ENCODE results near the gene SCAANT1.

SCAANT1 gene

DNA sequence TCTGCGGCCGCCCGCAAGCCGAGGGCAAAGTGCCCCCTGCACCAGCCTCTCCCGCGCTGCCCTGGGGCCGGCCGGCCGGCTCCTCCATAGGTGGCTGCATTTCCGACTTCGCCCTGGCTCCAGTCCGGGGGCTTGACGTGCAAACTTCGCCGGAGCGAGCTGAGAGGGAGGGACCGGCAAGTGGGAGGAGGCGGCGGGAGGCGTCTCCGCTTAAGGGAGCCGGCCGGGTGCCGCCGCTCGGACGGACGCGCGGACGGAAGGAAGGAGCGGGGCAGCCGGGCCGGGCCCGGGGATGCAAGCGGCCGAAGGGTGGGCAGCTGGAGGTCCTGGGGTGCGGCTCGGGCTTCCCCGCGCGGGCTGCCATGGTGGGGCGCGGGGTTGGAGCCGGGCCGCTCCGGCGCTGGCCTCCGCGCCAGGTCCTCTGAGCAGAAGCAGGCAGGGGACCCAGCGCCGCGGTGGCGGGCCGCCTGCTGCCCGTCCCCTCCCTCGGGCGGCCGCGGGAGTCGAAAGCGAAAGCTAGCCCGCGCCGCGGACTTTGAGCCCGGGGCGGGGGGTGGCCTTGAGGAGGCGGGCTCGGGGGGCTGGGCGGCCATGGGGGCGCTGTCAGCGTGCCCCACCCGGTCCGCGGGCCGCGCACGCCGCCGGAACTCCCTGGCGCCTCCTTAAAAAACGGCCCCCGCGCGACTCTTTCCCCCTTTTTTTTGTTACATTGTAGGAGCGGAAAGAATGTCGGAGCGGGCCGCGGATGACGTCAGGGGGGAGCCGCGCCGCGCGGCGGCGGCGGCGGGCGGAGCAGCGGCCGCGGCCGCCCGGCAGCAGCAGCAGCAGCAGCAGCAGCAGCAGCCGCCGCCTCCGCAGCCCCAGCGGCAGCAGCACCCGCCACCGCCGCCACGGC is at the start of gene SCAANT1:
SCAANT1 (minus strand) TSS at position 511 of the 895 bp plus-strand sequence.
- DNase-seq, result peak; percentile 82

- DNase-seq, result peak; percentile 62
These were observed 49.7 kb upstream of the SCAANT1 start for GRCh38 chr3:63961891-63962290.

DNA sequence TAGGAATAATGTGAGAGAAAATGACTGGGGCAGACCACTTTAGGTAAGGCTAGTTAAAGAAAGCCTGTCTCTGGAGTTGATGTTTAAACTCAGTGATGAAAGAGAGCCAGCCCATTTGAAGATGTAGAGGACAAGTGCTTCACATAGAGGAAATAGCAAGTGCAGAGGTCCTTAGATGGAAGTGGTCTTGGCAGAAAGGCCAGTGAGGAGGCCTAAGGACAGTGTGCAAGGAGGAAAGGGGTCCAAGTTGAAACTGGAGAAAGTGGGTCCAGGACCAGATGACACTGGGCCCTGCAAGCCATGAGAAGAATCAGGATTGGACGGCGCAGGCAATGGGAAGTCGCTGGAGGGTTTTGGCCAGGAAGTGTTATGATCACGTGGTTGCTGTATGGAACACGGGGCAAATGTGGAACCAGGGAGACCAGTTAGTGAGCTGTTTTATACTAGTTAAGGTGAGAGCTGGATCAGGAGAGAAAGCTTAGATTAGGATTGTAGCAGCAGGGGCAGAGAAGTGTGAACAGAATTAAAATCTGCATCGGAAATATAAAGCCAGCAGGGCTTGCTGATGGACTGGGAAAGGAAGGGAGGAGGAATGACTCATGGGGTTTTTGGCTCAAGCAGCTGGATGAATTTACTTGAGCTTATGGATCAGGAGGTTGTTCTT is 48.0 kb upstream of the SCAANT1 start:
- peak; percentile 63 for DNase-seq

- no peak for DNase-seq
These were observed 47.0 kb upstream of the SCAANT1 start for GRCh38 chr3:63959146-63959545.

GRCh38 chr3:63955830-63956545 is 43.8 kb upstream of the SCAANT1 start:
- DNase-seq, result no peak

- no peak for DNase-seq
These were observed 43.0 kb upstream of the SCAANT1 start for GRCh38 chr3:63955036-63955650.

DNA sequence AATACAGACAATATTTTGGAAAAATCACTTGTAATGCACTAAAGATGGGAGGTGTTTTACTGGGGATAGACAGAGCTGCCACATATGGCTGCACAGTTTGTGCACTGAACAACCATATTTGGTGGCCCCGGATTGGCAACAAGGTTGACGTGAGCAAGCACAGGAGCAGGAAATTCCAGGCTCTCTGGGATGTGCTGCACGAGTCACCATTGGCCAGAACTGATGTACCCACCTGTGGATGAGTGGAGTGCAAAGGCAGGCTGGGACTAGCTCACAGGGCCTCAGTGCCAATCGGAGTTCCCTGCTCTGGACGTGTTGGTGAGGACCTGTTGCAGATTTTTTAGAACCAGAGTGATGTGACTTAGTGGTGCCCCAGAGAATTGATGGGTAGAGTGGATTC is 42.0 kb upstream of the SCAANT1 start:
- DNase-seq, result no peak

DNA sequence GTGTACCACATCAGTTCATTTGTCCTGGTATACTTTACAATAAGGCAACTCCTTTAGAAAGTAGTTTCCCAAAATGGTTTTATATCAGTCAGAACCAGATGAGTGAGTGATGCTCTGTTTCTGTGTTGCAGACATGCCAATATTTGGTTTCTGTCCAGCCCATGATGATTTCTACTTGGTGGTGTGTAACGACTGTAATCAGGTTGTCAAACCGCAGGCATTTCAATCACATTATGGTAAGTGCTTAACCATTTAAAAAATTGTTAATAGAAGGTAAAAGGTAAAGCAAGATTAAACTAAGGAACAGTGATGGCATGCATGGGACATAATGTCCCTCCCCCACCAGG is 40.0 kb upstream of the SCAANT1 start:
- no peak for DNase-seq

GRCh38 chr3:63951492-63952247 is 39.5 kb upstream of the SCAANT1 start:
- no peak for DNase-seq

DNA sequence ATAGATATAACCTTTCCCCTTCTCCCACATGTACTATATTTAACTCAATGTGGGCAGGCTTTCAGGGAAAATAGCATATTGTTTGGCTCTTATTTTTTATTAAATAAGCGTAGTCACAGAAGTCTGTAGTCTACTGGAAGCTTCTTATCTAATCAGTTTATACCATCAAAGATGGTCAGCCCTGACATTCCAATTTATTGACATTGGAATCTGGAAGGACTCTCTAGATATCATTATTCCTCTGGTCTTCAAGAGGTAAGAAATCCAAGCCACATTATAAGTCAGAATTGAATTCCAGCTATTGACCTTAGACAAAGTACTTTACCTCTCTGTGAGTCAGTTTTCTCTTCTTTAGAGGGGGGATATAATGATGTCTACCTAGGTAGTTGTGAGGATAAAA is 38.5 kb upstream of the SCAANT1 start:
- no peak for DNase-seq

- no peak for DNase-seq
These were observed 36.8 kb upstream of the SCAANT1 start for GRCh38 chr3:63949005-63949404.

GRCh38 chr3:63947594-63947993 is 35.4 kb upstream of the SCAANT1 start:
- no peak for DNase-seq

DNA sequence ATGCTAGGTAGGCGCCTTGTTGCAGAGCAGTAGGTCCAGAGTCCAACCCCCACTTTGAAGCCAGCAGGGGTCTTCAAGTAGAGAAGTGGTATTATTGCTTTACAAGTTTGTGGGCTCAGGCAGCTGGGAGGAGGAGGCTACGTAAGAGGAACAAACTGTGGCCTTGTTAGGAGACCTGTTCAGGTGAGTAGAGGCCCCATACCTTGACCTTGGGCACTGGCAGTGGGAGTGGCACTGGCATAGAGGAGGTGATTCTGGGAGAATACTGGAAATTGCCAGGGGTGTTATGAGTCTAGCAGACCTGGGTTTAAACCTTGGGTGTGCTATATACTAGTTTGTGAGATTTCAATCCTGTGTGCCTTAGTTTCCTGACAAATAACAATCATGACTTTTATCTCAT is 34.6 kb upstream of the SCAANT1 start:
- DNase-seq, result no peak

- DNase-seq, result peak; percentile 4
These were observed 33.4 kb upstream of the SCAANT1 start for GRCh38 chr3:63945558-63946096.

DNA sequence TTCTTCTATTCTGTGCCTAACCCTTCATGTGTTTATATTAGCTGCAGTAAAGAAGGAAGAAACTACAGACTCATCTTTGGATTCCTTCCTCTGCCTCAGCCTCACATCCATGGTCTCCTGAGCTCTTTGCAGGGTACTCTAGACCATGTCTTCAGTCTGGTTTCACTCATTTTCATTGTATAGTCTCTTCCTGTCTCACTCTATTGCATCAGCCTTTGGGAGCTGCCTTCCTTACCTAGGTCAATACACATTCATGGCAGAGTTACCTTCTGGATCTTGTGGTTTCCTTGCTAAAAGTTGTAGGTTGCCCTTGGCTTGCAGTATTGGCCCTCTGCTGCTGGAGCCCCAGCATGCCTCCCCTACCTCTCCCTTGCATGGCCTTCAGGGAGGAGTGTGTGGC is 31.5 kb upstream of the SCAANT1 start:
- no peak for DNase-seq

DNA sequence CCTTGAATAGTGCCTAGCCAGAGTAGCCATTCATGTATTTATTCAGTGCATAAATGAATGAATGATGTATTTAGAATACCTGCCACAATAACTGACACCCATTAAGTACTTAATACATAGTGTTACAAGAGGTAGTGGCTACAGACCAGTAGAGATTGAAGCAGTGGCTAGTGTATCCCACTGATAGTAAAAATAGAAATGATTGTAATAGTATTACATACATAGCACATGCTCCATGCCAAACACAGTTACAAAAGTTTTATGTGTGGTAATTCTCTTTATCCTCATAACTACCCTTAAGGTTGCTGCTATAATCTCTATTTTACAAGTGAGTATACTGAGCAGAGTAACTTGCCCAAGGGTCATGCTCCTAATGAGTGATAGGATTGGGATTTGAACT is 30.3 kb upstream of the SCAANT1 start:
- no peak for DNase-seq

DNA sequence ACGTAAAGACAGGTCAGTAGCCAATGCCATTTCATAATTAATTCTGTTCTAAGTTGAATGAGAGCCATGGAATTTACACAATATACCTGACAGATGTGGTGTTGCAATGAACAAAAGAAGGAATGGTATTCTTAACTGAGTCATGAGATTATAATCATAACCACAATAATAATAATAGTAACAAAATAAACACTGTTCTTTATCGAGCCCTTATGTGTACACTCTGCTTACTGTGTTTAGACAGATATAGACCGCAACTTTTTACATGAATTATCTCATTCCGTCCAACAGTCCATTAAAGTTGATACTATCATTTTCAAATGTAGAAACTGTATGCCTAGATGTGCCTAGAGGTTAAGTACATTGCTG is 28.2 kb upstream of the SCAANT1 start:
- DNase-seq, result no peak

- DNase-seq, result peak; percentile 43
These were observed 25.8 kb upstream of the SCAANT1 start for GRCh38 chr3:63937661-63938651.

- DNase-seq, result no peak
These were observed 24.7 kb upstream of the SCAANT1 start for GRCh38 chr3:63936925-63937324.

DNA sequence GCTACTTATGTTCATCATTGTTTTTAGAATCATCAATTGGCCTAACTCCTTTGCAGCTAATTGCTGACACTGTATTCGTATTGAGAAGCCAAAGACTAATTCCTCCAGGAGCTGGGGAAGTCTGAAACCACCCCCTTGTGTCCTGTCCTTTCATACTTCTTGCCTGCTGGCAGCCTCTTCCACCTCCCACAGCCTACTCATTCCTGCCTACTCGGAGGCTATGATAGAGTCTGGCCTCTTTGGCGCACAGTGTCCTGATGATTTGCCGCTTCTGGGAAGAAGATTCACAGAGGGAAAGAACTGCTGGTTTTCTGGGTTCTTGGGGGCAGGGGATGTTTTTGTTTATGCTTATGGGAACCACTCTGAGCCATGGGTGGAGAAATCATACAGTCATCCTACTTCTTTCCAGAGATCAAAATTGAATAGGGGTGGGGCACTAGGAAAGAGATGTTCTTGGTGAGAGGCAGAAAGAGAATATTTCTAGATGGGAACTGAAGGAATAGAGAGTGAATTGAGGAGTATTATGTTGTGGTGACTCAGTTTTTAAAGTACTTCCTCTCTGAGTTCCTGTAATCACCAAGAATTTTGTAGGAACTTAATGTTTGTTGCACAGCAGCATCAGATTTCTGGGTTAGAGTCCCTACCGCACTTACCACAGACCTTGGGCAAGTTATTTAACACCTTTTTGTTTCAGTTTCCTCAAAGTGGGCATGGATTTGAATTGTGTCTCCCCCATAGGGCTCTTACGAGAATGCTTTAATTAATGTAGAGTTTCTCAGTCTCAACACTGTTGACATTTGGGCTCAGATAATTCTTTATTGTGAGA is 22.1 kb upstream of the SCAANT1 start:
- no peak for DNase-seq
